D721Med (cell line): ENCODE measurements around the gene HMGB4.

Source experiments
- DNase-seq: peaks from one replicate; pipeline ENCODE4 v3.0.0; 2011; ENCODE audit warnings: low spot score; ENCODE audit not compliant: insufficient read length
- FAIRE-seq: peaks from 2 replicates; lab custom pipeline; 2011; peaks lifted over from hg19 to GRCh38; lab: Jason Lieb, UNC
- CTCF ChIP-seq: IDR thresholded peaks from 2 replicates; pipeline ENCODE4 v1.5.1; 2012; ENCODE audit warnings: mild to moderate bottlenecking, control low read depth; ENCODE audit not compliant: insufficient read depth; ENCODE audit errors: missing control alignments

Gene HMGB4

DNA sequence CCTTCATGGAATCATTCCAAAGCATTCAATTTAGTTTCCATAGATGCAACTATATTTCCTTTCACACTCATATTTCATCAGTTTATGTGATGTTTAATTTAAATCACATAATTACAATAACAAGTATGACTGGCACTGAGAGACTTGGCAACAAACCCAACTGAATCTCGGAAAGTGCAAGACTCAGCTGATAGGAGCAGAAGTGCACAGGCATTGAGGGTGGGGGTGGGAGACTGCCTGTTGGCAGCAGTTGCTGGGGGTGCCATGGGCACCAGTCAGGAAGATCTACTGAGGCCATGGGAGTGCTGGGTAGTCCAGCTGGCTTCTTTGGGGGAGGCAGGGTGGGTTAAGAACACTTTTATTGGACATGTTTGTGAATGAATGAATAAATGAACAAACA, 10.4 kb upstream of the HMGB4 start:
- FAIRE-seq (no peak), DNase-seq (no peak)
- no peak for TF ChIP-seq CTCF

GRCh38 chr1:33854091-33854490, 9.8 kb upstream of the HMGB4 start:
- DNase-seq (no peak), FAIRE-seq (no peak)
- no peak for TF ChIP-seq CTCF

- DNase-seq: no peak
- FAIRE-seq: no peak
- no peak for TF ChIP-seq CTCF
These were observed 3.2 kb upstream of the HMGB4 start for GRCh38 chr1:33860671-33861070.

DNA sequence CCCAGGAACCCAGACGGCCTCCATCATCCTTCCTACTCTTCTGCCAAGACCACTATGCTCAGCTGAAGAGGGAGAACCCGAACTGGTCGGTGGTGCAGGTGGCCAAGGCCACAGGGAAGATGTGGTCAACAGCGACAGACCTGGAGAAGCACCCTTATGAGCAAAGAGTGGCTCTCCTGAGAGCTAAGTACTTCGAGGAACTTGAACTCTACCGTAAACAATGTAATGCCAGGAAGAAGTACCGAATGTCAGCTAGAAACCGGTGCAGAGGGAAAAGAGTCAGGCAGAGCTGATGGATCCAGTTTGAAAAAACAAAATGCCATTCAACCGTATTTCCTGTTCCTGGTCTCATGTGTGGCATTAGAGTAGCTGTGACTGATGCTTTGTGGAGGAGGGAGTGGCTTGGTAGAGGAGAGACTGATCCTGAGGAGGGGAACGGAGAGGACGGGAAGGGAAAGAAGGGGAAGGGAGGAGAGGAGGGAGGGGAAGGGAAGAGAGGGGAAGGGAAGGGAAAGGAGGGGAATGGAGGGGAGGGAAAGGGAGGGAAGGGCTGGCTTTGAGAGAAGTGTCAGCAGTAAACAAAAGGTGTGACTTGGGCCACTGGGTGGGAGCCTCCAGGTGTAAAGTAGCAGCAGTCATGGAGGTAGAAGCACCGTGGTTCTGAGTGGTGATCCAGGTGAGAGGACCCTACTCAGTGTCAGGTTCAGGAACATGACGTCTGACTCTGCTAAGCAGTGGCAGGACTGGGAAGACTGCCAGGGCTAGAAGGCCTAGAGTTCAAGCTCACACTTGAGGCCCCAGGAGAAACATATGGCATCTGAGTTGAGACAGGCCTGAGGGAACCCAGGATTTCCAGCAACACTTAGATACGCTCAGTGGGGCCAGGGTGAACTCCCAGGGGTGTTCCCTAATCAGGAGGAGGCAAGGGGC, 846 bp downstream of the HMGB4 start:
- DNase-seq: no peak
- FAIRE-seq: no peak
- no peak for TF ChIP-seq CTCF

DNA sequence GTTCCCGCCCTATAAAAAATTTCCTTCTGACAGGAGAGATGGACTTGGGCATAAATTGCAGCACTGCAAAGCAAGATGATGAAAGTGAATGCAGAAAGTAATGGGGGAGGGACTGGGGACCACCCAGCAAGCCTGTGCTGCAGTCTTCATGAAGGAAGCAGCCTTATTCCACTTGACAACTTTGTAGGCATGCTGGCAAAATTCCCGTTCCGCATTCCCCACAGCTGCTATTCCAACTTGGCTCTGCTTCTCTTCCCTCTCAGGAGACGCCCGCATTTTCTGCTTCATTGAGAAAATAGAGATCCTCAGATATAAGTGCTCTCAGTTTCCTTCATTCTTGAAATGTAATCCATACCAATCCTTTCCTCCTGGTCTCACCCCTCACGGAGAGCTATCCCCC, 2.4 kb downstream of the HMGB4 start:
- no peak for TF ChIP-seq CTCF
- no peak for DNase-seq
- no peak for FAIRE-seq

GRCh38 chr1:33867684-33868083, 3.8 kb downstream of the HMGB4 start:
- DNase-seq: no peak
- no peak for FAIRE-seq
- TF ChIP-seq CTCF: no peak

DNA sequence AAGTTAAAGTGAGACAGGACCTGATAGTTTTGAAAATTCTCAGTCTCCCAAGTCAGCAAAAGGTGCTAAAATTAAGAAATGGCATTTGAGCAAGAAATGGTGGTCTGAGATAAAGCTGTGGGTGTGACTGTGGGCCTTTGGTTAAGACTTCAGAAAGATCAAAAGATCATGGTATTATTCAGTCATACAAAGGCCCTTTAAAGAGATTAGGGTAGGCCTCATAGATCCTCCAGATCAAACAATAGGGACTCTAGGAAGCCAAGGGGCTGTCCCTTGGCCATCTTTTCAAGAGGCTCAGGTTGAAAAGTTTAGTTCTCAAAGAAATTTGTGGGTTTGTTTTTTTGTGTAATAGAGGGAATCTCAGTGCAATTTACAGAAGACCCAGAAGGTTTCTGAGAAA, 8.4 kb downstream of the HMGB4 start:
- FAIRE-seq: no peak
- no peak for TF ChIP-seq CTCF
- DNase-seq: no peak
